ENCODE results near the gene TBL3. TPM values are rescaled to one million over a fixed set of nuclear protein-coding genes. Genes with fewer than 3 reads are reported as not detected.

The TBL3 gene
- total RNA-seq, 6 donors from 2014 or later, result 22.0 to 51.6 (median 35.0) TPM

DNA sequence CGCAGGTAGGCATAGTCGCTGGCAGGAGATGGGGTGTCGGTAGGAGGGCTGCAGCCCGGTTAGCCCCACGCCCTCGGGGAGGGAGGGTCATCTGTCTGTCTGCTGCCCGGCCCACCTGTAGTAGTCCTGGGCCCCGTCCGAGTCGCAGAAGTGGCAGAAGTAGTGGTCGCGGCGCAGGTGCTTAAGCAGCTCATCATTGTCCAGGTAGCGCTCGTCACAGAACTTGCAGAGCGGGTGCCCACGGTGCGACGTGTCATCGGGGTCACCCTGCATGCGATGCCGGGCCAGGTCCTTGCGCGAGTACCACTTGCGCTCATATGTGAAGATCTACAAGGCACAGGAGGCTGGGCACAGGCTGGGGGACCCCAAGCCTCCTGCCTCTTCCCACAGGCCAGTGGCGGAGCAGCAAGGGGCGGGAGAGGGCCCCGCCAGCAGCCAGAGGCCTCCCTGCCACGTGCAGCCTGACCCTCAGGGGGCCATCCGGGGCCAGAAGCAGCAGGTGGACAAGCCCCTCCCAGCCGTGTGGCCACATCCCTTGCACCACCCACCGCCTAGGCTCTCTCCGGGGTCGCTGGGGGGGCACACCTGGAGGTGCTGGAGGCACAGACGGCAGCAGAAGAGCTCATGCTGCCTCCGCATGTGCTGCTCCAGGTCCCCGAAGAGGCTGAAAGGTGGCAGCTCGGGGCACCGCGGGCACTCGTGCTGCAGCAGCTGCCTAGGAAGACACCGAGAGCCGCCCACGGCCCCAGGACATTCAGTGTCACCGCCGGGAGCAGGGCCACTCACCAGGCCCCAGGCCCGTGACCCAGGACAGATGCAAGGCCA is 30.8 kb downstream of the TBL3 start:
- DNase-seq (peak in 1 of 2 donors; percentile 79), ATAC-seq (ENCODE audit: low FRiP score in 2 of 2) (no peak)
- TF ChIP-seq POLR2AphosphoS5 (IDR thresholded peaks at IDR 0.05), result no peak
- no peak for TF ChIP-seq EP300 (IDR thresholded peaks at IDR 0.05)
- TF ChIP-seq POLR2A (IDR thresholded peaks at IDR 0.05), result no peak
- TF ChIP-seq, protein P1, sequence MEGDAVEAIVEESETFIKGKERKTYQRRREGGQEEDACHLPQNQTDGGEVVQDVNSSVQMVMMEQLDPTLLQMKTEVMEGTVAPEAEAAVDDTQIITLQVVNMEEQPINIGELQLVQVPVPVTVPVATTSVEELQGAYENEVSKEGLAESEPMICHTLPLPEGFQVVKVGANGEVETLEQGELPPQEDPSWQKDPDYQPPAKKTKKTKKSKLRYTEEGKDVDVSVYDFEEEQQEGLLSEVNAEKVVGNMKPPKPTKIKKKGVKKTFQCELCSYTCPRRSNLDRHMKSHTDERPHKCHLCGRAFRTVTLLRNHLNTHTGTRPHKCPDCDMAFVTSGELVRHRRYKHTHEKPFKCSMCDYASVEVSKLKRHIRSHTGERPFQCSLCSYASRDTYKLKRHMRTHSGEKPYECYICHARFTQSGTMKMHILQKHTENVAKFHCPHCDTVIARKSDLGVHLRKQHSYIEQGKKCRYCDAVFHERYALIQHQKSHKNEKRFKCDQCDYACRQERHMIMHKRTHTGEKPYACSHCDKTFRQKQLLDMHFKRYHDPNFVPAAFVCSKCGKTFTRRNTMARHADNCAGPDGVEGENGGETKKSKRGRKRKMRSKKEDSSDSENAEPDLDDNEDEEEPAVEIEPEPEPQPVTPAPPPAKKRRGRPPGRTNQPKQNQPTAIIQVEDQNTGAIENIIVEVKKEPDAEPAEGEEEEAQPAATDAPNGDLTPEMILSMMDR (IDR thresholded peaks at IDR 0.05), result no peak
- Histone ChIP-seq H3K4me1 (peaks cover 33 to 44% (median 38%) of the 10 kb centered on the region in 4 donors), H3K9me3 (no peaks in the 10 kb centered on the region), H3K27ac (no peak overlapping the region), H3K36me3 (peaks cover 30 to 60% (median 55%) of the 10 kb centered on the region in 4 donors), H3K4me3 (no peak overlapping the region), H3K27me3 (no peaks in the 10 kb centered on the region)
- 91 to 93% methylated on average over 26 to 45 of the region's 47 CpGs for WGBS, 2 donors

DNA sequence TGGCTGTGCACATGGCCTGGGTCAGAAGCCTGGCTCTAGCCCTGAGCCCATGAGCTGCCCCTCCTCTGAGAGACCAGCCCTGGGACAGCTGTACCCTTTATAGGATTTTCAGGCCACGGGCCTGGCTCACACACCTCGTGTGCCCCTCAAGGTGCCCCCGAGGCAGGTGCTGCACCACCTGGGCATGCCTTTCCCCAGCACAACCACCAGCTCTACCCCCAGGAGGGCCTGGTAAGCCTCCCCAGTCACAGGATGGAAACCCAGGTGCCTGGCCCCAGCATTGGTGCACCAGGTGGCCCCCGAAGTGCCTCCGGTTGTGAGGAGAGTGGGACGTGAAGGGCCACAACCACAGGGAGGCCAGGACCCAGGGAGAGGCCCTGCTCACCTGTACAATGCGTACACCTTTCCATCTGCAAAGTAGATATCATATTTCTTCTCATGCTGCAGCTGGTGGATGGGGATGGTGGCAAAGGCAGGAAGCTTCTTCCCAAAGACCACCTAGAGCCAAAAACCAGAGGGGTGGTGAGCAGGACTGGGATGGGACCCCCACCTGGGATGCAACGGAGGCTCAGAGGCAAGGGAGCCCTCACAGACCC is 31.5 kb downstream of the TBL3 start:
- no peak overlapping the region for H3K27ac ChIP-seq
- peaks cover 40 to 51% (median 46%) of the 10 kb centered on the region in 4 donors for H3K4me1 ChIP-seq
- H3K36me3 ChIP-seq, result peaks cover 26 to 52% (median 48%) of the 10 kb centered on the region in 4 donors
- H3K27me3 ChIP-seq, result no peaks in the 10 kb centered on the region
- ATAC-seq (ENCODE audit: low FRiP score in 2 of 2), result no peak
- H3K9me3 ChIP-seq, result no peaks in the 10 kb centered on the region
- no peak overlapping the region for H3K4me3 ChIP-seq
- TF ChIP-seq, protein P1 (IDR thresholded peaks at IDR 0.05), result no peak
- 80 to 94% methylated on average over 2 to 8 of the region's 8 CpGs for WGBS, 2 donors
- no peak for DNase-seq

DNA sequence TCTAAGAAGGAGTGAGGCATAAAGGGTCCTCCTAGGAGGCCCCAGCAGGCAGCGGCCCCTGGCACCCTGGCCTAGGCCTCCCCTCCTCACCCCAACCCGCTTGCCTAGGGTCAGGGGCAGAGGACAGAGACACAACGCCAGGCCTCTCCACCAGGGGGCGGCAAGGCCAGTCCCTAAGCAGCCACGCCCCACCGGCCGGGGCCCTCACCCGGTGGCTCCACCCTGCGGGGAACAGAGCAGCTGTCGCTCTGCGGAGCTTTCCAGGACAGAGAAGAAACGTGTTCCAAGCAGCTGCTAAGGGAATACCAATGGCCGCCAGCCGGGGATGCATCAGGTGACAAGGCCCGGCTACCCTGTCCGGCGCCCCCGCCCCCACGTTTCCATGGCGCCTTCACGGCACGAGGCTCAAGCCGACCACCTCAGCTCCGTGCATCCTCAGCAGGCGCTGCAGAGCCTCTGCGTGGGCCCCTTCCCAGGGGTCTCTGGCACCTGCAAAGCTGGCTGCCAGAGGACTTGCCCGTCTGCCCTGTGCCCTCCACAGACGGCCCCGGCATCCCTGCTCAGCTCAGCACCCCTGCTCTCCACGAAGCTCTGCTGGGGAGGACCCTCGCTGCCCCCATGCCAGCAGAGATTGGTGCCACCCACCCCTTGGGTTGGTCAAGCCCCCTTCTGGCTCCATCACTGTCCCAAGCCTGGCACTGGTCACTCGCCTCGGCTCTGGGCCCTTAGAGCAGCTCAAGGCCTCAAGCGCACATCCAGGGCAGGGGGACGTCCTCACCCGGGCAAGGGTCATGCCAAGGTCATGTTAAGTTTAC is 32.2 kb downstream of the TBL3 start:
- 4 to 76% methylated on average over 5 to 10 of the region's 36 CpGs for WGBS, 2 donors
- peak; percentile 88 to 89 for ATAC-seq (ENCODE audit: low FRiP score in 2 of 2)
- Histone ChIP-seq H3K27ac (peak overlapping the region in 1 of 4 donors; percentile 2), H3K9me3 (no peaks in the 10 kb centered on the region), H3K36me3 (peaks cover 24 to 45% (median 41%) of the 10 kb centered on the region in 4 donors), H3K27me3 (no peaks in the 10 kb centered on the region), H3K4me3 (no peak overlapping the region), H3K4me1 (peaks cover 47 to 58% (median 52%) of the 10 kb centered on the region in 4 donors)
- peak; percentile 92 to 96 for DNase-seq
- TF ChIP-seq, protein P1 (IDR thresholded peaks at IDR 0.05), result peak; percentile 92 to 97 (median 96)
- TF ChIP-seq POLR2AphosphoS5 (IDR thresholded peaks at IDR 0.05) (no peak), EP300 (IDR thresholded peaks at IDR 0.05) (no peak)

DNA sequence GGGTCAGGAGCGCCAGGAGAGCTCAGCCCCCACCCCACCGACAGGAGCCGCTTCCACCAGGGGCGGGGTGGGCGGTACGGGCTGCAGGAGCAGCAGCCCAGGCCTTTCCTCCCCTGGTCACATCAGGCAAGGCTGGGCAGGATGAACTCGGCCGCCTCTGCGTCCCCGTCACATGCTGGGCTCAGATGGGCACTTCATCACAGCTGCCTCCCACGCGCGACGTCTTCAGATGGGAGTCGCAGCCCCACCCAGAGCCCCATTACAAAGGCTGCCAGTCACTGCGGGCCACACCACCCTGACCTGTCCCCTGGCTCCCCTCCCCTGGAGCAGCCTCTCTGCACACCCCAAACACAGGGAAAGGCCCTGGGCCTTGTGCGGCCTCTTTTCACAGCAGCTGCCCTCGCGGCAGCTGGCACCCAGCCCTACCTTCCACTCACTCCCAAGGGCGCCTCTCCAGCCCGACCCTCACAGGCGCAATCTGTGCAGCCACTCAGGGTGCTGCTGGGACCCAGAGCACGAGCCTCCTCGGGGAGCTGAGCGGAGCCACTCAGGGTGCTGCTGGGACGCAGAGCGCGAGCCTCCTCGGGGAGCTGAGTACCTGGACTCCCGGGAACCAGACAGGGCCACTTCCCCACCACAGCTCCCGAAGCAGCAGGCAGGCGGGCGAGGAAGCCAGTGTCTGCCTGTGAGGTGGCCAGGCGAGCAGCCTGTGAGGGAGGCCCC is 33.1 kb downstream of the TBL3 start:
- 69 to 80% methylated on average over 13 to 31 of the region's 34 CpGs for WGBS, 2 donors
- TF ChIP-seq, protein P1 (IDR thresholded peaks at IDR 0.05), result no peak
- no peak for TF ChIP-seq EP300 (IDR thresholded peaks at IDR 0.05)
- no peak for TF ChIP-seq POLR2A (IDR thresholded peaks at IDR 0.05)
- no peak for TF ChIP-seq POLR2AphosphoS5 (IDR thresholded peaks at IDR 0.05)
- H3K9me3 ChIP-seq, result no peaks in the 10 kb centered on the region

More for the DNA sequence above, 33.1 kb downstream of the TBL3 start:
- Histone ChIP-seq H3K4me3 (no peak overlapping the region), H3K27ac (peak overlapping the region in 1 of 4 donors; percentile 49), H3K27me3 (no peaks in the 10 kb centered on the region), H3K4me1 (peaks cover 48 to 60% (median 52%) of the 10 kb centered on the region in 4 donors), H3K36me3 (peaks cover 17 to 36% (median 32%) of the 10 kb centered on the region in 4 donors)
- ATAC-seq (ENCODE audit: low FRiP score in 2 of 2), result no peak
- peak in 1 of 2 donors; percentile 75 for DNase-seq

Data from upper lobe of left lung (tissue), 6 donors.